Immature natural killer cell (primary cell): ENCODE data around the gene ADGRB2. TPM values are rescaled to one million over a fixed set of nuclear protein-coding genes. Genes with fewer than 3 reads are reported as not detected.

Experiments
- DNase-seq, 3 donors: peaks; one replicate each; pipeline ENCODE4 v3.0.0; 2022; ENCODE audit warnings: mixed read lengths in 1 of 3
- H3K27ac Mint-ChIP-seq, 6 donors: one replicate each; pipeline ENCODE4 v1.8.0; 2020; ENCODE audit warnings: mixed read lengths in 6 of 6, mild to moderate bottlenecking in 5 of 6, inconsistent platforms in 4 of 6, moderate library complexity in 3 of 6
- H3K27me3 Mint-ChIP-seq, 3 donors: one replicate each; pipeline ENCODE4 v1.8.0; 2020 to 2021; ENCODE audit warnings: low read depth in 3 of 3, mild to moderate bottlenecking in 3 of 3, mixed read lengths in 3 of 3, moderate library complexity in 3 of 3, inconsistent platforms in 1 of 3
- H3K36me3 Mint-ChIP-seq, 3 donors: one replicate each; pipeline ENCODE4 v1.8.0; 2020; ENCODE audit warnings: mixed read lengths in 3 of 3, inconsistent platforms in 2 of 3, mild to moderate bottlenecking in 2 of 3
- H3K4me1 Mint-ChIP-seq, 2 donors: one replicate each; pipeline ENCODE4 v1.8.0; 2020; ENCODE audit warnings: inconsistent platforms in 2 of 2, mild to moderate bottlenecking in 2 of 2, mixed read lengths in 2 of 2, moderate library complexity in 1 of 2
- H3K4me3 Mint-ChIP-seq, 5 donors: one replicate each; pipeline ENCODE4 v1.8.0; 2020; ENCODE audit warnings: mild to moderate bottlenecking in 5 of 5, mixed read lengths in 5 of 5, inconsistent platforms in 3 of 5, moderate library complexity in 3 of 5
- H3K9me3 Mint-ChIP-seq, 6 donors: one replicate each; pipeline ENCODE4 v1.8.0; 2020; ENCODE audit warnings: mild to moderate bottlenecking in 6 of 6, mixed read lengths in 6 of 6, inconsistent platforms in 4 of 6, moderate library complexity in 3 of 6
- polyA plus RNA-seq, 3 donors: library from polyadenylated mRNA; unstranded; fragments of 300-500 nt; fragmentation: Illumina TruSeq; gene quantifications; one replicate each; pipeline ENCODE4 v1.2.3, GENCODE V29; 2021

The ADGRB2 gene
- polyA plus RNA-seq, 3 donors from 2014 or later, result 0.36 to 2.1 TPM; not detected in 1

DNA sequence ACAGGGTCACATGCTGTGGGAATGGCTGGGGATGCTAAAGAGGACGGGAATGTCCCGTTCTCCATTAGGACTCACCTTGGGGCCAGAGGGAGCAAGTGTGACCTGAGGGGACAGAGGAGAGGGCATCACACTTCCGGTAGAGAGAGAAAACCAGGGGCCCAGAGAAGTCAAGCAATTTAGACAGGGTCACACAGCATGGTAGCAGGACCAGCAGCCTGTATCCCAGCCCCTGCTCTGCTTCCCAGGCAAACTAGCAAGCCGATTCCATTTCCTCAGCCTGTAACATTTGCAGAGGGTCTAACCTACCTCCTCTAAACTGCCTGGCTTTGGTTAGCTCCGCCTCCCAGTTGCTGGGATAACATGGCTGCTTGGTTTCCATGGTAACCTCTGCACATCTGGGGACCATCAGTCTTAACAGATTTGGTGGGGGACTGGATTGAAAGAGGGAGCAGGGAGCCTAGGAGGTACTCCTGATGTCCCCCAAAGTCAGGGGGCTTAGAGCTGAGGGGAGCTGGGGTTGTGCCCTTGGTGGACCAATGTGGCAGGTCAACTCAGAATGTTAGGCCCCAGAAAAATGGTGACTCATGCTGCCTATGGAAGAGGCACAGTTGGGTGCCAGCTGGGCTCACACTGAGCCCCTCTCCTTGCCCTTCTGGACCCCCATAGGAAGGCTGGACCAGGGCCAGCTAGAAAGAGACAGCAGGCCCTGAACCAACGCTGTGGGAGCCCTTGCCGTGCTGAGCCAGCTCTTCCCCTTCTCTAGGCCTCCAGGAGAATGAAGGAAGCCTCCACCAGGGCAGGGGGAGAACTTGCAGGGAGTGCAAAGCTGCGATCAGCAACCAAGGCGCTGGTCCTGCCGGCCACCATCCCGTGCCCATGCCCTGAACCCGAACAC lies 69.8 kb downstream of the ADGRB2 start:
- peaks cover 12 to 16% of the 10 kb centered on the region in 2 donors for H3K4me1 Mint-ChIP-seq
- no peaks in the 10 kb centered on the region for H3K9me3 Mint-ChIP-seq
- H3K4me3 Mint-ChIP-seq, result no peak overlapping the region
- peaks cover 0 to 10% (median 2%) of the 10 kb centered on the region in 3 donors for H3K27me3 Mint-ChIP-seq
- no peak overlapping the region for H3K27ac Mint-ChIP-seq
- no peak for DNase-seq
- no peaks in the 10 kb centered on the region for H3K36me3 Mint-ChIP-seq

DNA sequence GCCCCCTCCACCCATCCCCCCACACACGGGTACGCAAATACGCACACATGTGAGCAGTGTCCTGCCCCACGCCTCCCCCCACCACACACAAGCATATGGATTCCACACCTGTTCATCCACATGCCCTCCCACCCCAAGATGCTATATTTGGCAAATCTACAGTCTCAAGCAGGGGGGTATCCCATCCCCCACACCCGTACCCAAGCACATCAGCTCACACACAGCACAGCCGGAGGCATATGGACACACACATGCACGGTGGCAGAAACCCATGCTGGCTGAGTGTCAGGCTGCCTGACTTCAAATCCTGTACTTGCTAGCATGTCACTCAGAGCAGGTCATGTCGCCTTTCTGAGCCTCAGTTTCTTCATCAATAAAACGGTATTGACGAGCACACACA lies 70.9 kb downstream of the ADGRB2 start:
- DNase-seq, result no peak
- H3K27me3 Mint-ChIP-seq, result peaks cover 0 to 4% (median 2%) of the 10 kb centered on the region in 3 donors
- H3K27ac Mint-ChIP-seq, result no peak overlapping the region
- no peak overlapping the region for H3K4me3 Mint-ChIP-seq
- peaks cover 4 to 10% of the 10 kb centered on the region in 2 donors for H3K4me1 Mint-ChIP-seq
- H3K9me3 Mint-ChIP-seq, result no peaks in the 10 kb centered on the region
- H3K36me3 Mint-ChIP-seq, result no peaks in the 10 kb centered on the region

DNA sequence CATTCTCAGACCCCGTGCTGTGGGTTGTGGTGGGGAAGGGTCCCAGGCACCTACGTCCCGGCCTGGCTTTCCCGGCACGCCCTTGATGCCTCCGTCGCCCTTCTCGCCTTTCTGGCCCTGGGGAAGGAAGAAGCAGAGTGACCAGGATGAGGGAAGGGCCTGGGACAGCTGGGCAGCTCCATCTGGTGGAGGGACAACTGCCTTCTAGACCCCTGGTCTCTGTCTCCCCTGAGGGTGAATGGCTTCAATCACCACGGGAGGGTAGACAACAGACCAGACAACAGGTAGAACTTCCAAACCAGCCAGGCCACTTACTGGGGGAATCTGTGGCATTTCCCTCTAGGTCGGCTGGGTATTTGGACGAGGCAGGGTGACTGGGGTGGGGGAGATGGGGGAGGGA lies 72.2 kb downstream of the ADGRB2 start:
- H3K27me3 Mint-ChIP-seq, result peaks cover 0 to 2% (median 0%) of the 10 kb centered on the region in 3 donors
- H3K9me3 Mint-ChIP-seq, result no peaks in the 10 kb centered on the region
- H3K4me3 Mint-ChIP-seq, result no peak overlapping the region
- DNase-seq, result no peak
- no peaks in the 10 kb centered on the region for H3K4me1 Mint-ChIP-seq
- H3K27ac Mint-ChIP-seq, result no peak overlapping the region
- no peaks in the 10 kb centered on the region for H3K36me3 Mint-ChIP-seq

DNA sequence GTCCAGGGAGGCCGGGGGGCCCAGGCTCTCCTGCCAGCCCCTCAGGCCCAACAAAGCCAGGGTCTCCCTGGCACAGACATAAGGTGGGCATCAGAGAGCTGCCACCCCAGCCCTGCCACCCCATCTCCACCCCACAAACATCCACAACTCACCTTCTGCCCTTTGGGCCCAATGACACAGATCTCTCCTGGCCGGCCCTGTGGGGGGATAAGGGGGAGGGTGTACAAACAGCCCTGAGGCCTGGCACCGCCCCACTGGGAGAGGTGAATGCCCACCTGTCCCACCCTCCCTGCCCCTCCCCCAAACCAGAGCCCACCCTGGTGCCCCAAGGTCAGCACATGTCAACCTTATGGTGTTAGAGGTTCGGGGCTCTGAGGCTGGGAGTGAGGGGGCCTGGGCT lies 72.7 kb downstream of the ADGRB2 start:
- no peak overlapping the region for H3K27ac Mint-ChIP-seq
- peaks cover 0 to 2% (median 0%) of the 10 kb centered on the region in 3 donors for H3K27me3 Mint-ChIP-seq
- no peak overlapping the region for H3K4me3 Mint-ChIP-seq
- H3K9me3 Mint-ChIP-seq, result no peaks in the 10 kb centered on the region
- H3K36me3 Mint-ChIP-seq, result no peaks in the 10 kb centered on the region
- DNase-seq, result no peak
- H3K4me1 Mint-ChIP-seq, result no peaks in the 10 kb centered on the region

DNA sequence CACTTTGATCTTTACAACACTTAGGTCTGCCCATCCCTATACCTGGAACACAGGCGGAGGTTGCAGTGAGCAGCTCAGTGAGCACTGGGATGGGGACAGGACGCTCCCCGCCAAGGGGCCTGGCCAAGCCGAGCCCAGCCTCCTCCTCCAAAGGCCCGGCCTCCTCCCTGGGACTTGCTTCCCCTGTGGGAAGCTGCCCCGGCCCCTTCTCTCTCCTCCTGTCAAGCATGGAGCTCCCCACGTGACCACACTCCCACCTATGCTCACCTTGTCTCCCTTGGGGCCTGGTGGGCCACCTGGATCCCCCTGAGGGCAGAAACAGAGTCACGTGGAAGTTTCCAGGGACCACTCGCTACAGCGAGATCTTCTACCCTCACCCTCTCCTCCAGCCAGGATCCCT lies 73.2 kb downstream of the ADGRB2 start:
- Mint-ChIP-seq H3K9me3 (no peaks in the 10 kb centered on the region), H3K4me1 (no peaks in the 10 kb centered on the region), H3K27me3 (peaks cover 0 to 2% (median 0%) of the 10 kb centered on the region in 3 donors), H3K27ac (no peak overlapping the region), H3K36me3 (no peaks in the 10 kb centered on the region), H3K4me3 (no peak overlapping the region)
- no peak for DNase-seq

DNA sequence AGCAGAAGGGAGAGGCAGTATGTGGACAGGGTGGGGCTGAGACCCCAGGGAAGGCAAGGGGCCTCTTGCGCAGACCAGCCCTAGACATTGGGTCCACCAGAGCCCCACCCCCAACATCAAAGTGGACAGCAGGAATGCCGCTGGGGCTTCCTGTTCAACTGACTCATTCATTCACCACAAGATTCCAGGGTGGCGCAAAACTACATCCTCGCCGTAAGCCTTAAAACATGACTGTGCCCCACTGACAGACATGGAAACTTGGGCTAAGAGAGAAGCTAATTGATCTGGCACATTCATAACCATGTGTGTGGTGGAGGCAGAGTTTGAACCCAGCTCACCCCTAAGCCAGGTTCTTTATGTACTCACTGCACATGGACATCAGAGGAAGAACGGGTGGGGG lies 74.3 kb downstream of the ADGRB2 start:
- Mint-ChIP-seq H3K4me1 (peaks cover 0 to 5% of the 10 kb centered on the region in 2 donors), H3K27ac (no peak overlapping the region), H3K36me3 (no peaks in the 10 kb centered on the region), H3K4me3 (no peak overlapping the region), H3K9me3 (no peaks in the 10 kb centered on the region), H3K27me3 (peaks cover under 1 to 2% (median 2%) of the 10 kb centered on the region in 3 donors)
- no peak for DNase-seq

DNA sequence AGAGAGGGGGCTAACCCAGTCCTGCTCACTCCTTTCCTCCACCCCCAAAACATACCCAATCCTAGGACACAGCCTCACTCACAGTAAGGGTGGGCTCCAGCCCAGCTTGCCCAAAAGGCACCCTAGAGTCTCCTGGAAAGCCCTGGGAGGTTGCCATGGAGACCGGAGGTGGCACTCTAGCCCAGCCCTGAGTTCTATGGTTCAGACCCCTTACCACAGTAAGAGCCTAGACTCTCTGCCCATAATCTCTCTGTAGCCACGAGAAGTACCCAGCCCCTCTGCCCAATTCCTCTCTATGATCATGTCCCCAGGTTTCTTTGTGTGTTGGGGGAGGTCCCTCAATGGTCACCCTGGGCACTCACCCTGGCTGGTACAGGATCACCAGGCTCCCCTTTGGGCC lies 74.8 kb downstream of the ADGRB2 start:
- H3K4me3 Mint-ChIP-seq, result no peak overlapping the region
- no peaks in the 10 kb centered on the region for H3K9me3 Mint-ChIP-seq
- no peaks in the 10 kb centered on the region for H3K36me3 Mint-ChIP-seq
- H3K4me1 Mint-ChIP-seq, result peaks cover 0 to 7% of the 10 kb centered on the region in 2 donors
- H3K27ac Mint-ChIP-seq, result no peak overlapping the region
- peaks cover 2 to 3% (median 2%) of the 10 kb centered on the region in 3 donors for H3K27me3 Mint-ChIP-seq
- DNase-seq, result no peak

DNA sequence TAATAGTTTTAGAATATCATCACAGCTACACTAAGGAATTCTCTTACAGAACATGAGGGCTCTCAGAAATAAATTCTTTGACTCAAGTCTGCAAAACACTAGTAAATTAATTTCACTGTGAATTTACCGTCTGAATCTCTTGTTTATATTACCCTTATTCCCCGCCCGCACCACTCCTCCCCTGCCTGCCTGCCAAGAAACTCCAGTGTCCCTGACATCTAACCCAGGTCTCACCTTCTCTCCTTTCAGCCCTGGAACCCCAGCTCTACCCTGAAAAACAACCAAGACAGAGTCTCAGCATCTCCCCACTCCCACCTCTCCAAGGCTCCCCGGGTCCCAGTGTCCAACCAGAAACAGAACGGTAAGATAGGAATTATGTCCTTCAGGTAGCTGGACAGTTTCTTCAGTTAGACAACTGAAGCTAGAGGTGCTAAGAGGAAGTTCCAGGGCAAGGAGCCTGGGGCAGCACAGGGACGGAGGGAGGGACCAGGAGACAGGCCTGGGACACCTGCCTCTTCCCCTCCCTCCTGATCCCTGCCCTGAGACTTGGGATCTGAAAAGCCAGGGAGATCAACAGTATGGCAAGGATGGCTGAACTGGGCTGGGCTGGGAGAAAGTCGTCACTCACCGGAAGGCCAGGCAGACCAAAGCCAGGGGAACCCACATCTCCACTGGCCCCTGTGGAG lies 75.8 kb downstream of the ADGRB2 start:
- Mint-ChIP-seq H3K9me3 (no peaks in the 10 kb centered on the region), H3K27me3 (peaks cover 0 to 6% (median 2%) of the 10 kb centered on the region in 3 donors), H3K36me3 (no peaks in the 10 kb centered on the region), H3K4me3 (no peak overlapping the region), H3K27ac (no peak overlapping the region), H3K4me1 (peaks cover 0 to 7% of the 10 kb centered on the region in 2 donors)
- no peak for DNase-seq

DNA sequence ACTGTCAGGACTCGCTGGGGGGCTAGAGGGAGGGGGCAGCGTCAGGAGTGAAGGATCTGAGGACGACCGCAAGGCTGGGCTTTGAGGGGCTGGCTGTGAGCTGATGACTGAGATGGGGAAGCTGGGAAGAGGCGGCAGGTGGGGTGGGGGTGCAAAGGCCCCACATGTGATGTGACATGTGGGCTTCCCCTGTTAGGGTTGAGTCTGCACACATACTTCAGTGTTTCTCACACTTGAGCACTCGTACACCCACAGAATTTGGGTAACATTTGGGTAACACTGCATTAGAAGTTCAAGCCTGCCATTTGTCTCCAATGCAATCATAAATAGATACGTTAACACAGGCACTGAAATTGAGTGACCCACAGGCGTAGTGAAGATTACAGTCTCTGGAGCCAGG lies 76.5 kb downstream of the ADGRB2 start:
- no peak for DNase-seq
- Mint-ChIP-seq H3K36me3 (no peaks in the 10 kb centered on the region), H3K4me3 (no peak overlapping the region), H3K27ac (no peak overlapping the region), H3K4me1 (peaks cover 0 to 7% of the 10 kb centered on the region in 2 donors), H3K27me3 (peaks cover 0 to 6% (median 5%) of the 10 kb centered on the region in 3 donors), H3K9me3 (no peaks in the 10 kb centered on the region)

DNA sequence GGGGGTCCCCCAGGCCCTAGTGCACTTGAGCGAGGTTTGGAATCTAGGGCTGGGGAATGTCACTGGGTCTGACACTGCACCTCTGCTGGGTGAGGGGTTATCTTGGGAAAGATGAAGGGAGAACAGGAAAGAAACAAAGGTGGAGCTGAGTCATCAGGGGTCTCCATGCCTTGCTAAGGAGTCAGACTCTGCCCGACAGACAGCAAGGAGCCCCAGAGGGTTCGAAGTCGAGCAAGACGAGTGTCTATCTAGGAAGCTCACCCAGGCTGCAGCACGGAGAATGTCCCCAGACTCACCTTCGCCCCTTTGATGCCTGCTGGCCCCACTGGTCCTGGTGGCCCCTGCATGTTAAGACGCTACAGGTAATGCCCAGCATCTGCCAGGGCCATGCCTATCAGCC lies 78.3 kb downstream of the ADGRB2 start:
- Mint-ChIP-seq H3K27ac (no peak overlapping the region), H3K27me3 (peaks cover 1 to 6% (median 5%) of the 10 kb centered on the region in 3 donors), H3K4me1 (peaks cover 0 to 7% of the 10 kb centered on the region in 2 donors), H3K36me3 (no peaks in the 10 kb centered on the region), H3K4me3 (no peak overlapping the region), H3K9me3 (no peaks in the 10 kb centered on the region)
- no peak for DNase-seq

DNA sequence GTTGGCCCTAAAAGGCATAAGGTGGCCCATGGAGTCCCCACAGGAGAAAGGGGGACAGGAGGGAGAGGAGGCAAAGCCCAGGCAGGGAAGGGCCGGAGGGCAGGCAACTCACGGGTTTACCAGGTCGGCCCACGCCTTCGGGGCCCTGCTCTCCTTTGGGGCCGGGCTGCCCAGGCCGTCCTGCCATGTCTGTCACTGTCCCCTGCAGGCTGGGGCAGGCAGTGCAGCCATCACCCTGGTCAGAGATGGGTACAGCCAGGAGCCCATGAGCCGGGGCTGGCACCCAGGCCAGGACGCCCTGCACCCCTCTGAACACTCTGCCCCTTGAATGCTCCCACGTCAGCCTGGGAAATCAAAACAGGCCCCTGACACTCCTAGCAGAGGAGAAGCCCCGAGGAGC lies 80.1 kb downstream of the ADGRB2 start:
- Mint-ChIP-seq H3K27ac (no peak overlapping the region), H3K9me3 (no peaks in the 10 kb centered on the region), H3K36me3 (no peaks in the 10 kb centered on the region), H3K4me1 (peaks cover 0 to 7% of the 10 kb centered on the region in 2 donors), H3K4me3 (no peak overlapping the region), H3K27me3 (peaks cover 1 to 6% (median 5%) of the 10 kb centered on the region in 3 donors)
- DNase-seq, result no peak

DNA sequence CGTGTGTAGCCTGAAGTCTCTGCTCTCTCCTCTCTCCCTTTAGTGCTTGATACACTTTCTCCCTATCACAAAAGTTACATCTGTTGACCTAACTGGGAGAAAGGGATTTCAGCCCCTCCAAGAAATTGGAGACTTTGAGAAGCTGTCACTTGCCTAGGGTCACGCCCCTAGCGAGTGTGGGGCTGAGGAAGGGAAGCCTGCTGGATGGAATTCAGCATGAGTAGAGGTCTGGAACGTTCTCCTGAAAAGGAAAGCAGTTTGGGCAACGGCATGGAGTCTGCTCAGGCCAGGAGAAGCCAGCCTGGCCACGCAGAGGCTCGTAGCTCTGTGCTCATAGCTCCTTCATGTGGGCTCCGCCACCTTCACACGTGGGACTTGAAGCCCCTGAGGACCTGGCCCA lies 82.7 kb downstream of the ADGRB2 start:
- Mint-ChIP-seq H3K9me3 (no peaks in the 10 kb centered on the region), H3K27me3 (peaks cover 1 to 6% (median 5%) of the 10 kb centered on the region in 3 donors), H3K36me3 (no peaks in the 10 kb centered on the region), H3K4me3 (no peak overlapping the region), H3K27ac (no peak overlapping the region), H3K4me1 (peaks cover 0 to 7% of the 10 kb centered on the region in 2 donors)
- no peak for DNase-seq

DNA sequence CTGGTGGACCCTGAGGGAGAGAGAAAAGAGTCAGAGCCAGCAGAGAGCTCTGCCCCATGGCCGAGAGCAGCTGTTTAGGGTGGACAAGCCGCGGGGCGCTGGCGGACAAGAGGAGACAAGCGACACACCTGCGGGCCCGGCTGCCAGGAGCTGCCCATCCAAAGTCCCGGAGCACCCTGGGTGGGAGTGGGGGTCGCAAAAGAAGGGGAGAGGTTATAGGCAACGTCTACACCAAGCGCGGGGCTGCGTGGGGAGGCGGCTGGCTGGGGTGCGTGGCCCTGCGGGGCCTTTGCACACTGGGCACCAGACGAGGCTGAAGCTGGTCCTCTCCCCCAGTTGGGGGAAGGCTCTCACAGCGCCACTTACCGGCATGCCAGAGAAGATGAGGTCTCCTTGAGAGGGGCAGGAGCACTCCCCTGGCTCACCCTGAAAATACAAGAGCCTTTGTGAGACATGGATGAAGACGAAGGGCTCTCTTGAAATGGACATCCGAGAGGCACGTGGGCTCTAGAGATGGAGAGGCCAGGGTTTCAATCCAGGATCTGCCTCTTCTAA lies 84.4 kb downstream of the ADGRB2 start:
- Mint-ChIP-seq H3K4me3 (no peak overlapping the region), H3K9me3 (no peaks in the 10 kb centered on the region), H3K4me1 (peaks cover 0 to 1% of the 10 kb centered on the region in 2 donors), H3K27ac (no peak overlapping the region), H3K36me3 (no peaks in the 10 kb centered on the region), H3K27me3 (peaks cover 1 to 6% (median 2%) of the 10 kb centered on the region in 3 donors)
- DNase-seq, result no peak

DNA sequence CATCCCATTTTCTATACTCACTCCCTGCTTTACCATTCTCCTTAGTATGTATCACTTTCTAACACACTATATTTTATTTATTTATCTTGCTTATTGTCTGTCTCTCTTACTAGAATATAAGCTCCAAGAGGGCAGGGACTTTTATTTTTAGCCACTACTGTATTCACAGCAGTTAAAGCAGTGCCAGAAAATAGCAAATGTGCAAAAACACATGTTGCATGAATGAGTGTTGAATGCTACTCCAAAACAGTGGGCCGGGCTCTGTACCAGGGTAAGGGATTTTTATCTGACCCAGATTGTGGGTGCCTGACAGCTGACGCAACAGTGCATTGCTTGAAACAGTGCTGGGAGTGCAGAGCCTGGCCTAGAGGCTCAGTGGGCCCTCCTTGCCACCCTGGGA lies 85.0 kb downstream of the ADGRB2 start:
- no peaks in the 10 kb centered on the region for H3K36me3 Mint-ChIP-seq
- H3K4me1 Mint-ChIP-seq, result no peaks in the 10 kb centered on the region
- H3K27me3 Mint-ChIP-seq, result peaks cover 2 to 3% (median 2%) of the 10 kb centered on the region in 3 donors
- no peak overlapping the region for H3K4me3 Mint-ChIP-seq
- no peak overlapping the region for H3K27ac Mint-ChIP-seq
- DNase-seq, result no peak
- no peaks in the 10 kb centered on the region for H3K9me3 Mint-ChIP-seq
